Chondrocyte (in vitro differentiated cells): ENCODE measurements around the gene DNASE1L2. TPM values are rescaled to one million over a fixed set of nuclear protein-coding genes. Genes with fewer than 3 reads are reported as not detected.

Experiments
- DNase-seq: peaks from one replicate; pipeline ENCODE4 v3.0.0; 2021; ENCODE audit warnings: mixed read lengths, low spot score
- H3K27ac Mint-ChIP-seq: one replicate; pipeline ENCODE4 v1.8.0; 2021; ENCODE audit warnings: mild to moderate bottlenecking, moderate library complexity, mixed read lengths; ENCODE audit not compliant: unreplicated experiment
- H3K27me3 Mint-ChIP-seq: 2 replicates; pipeline ENCODE4 v1.8.0; 2021; ENCODE audit warnings: low read depth, mixed read lengths
- H3K36me3 Mint-ChIP-seq: 2 replicates; pipeline ENCODE4 v1.8.0; 2021; ENCODE audit warnings: low read depth, mixed read lengths
- H3K4me1 Mint-ChIP-seq: 2 replicates; pipeline ENCODE4 v1.8.0; 2021; ENCODE audit warnings: low read depth, mild to moderate bottlenecking, mixed read lengths
- H3K4me3 Mint-ChIP-seq: one replicate; pipeline ENCODE4 v1.8.0; 2021; ENCODE audit warnings: mild to moderate bottlenecking, moderate library complexity, mixed read lengths; ENCODE audit not compliant: unreplicated experiment
- H3K9me3 Mint-ChIP-seq: 2 replicates; pipeline ENCODE4 v1.8.0; 2021; ENCODE audit warnings: low read depth, mixed read lengths
- CTCF ChIP-seq: fragments of 200-600 bp; sonication (generic); IDR thresholded peaks from 2 replicates; pipeline ENCODE4 v1.5.0; 2021; ENCODE audit warnings: antibody characterized with exemption, mild to moderate bottlenecking, moderate library complexity
- total RNA-seq: library from RNA; stranded (reverse); gene quantifications from 3 replicates; pipeline ENCODE4 v1.2.1, GENCODE V29; 2021

DNASE1L2 gene
- total RNA-seq, 1 donor from 2014 or later: 0.97 TPM

- Mint-ChIP-seq H3K27ac (no peak overlapping the region), H3K4me3 (peak overlapping the region; percentile 49), H3K9me3 (no peaks in the 10 kb centered on the region), H3K4me1 (peaks cover 4% of the 10 kb centered on the region), H3K36me3 (no peaks in the 10 kb centered on the region), H3K27me3 (peaks cover 7% of the 10 kb centered on the region)
- no peak for DNase-seq
- no peak for TF ChIP-seq CTCF
These were observed 40.7 kb upstream of the DNASE1L2 start for GRCh38 chr16:2195322-2196161.

GRCh38 chr16:2196162-2196980 is 39.9 kb upstream of the DNASE1L2 start, which contains the start of gene CASKIN1:
Gene CASKIN1, minus strand, starts transcription at chr16:2196605. Its CDS starts 173 bp downstream, at chr16:2196432.
- Mint-ChIP-seq H3K36me3 (no peaks in the 10 kb centered on the region), H3K4me1 (peaks cover 4% of the 10 kb centered on the region), H3K27ac (no peak within 1 kb of the TSS), H3K9me3 (no peaks in the 10 kb centered on the region), H3K27me3 (peaks cover 7% of the 10 kb centered on the region), H3K4me3 (peak within 1 kb of the TSS; percentile 53)
- TF ChIP-seq CTCF: no peak
- no peak for DNase-seq

- Mint-ChIP-seq H3K27ac (no peak overlapping the region), H3K36me3 (no peaks in the 10 kb centered on the region), H3K27me3 (peaks cover 7% of the 10 kb centered on the region), H3K4me3 (peak overlapping the region; percentile 53), H3K9me3 (no peaks in the 10 kb centered on the region), H3K4me1 (peaks cover 4% of the 10 kb centered on the region)
- DNase-seq: no peak
- no peak for TF ChIP-seq CTCF
These were observed 39.2 kb upstream of the DNASE1L2 start for GRCh38 chr16:2196981-2197511.

GRCh38 chr16:2197765-2198164 is 38.5 kb upstream of the DNASE1L2 start:
- no peak for DNase-seq
- Mint-ChIP-seq H3K27me3 (peaks cover 7% of the 10 kb centered on the region), H3K27ac (no peak overlapping the region), H3K4me3 (no peak overlapping the region), H3K36me3 (no peaks in the 10 kb centered on the region), H3K9me3 (no peaks in the 10 kb centered on the region), H3K4me1 (peaks cover 4% of the 10 kb centered on the region)
- TF ChIP-seq CTCF: no peak

- no peak overlapping the region for H3K4me3 Mint-ChIP-seq
- no peaks in the 10 kb centered on the region for H3K9me3 Mint-ChIP-seq
- peaks cover 4% of the 10 kb centered on the region for H3K4me1 Mint-ChIP-seq
- no peak overlapping the region for H3K27ac Mint-ChIP-seq
- peaks cover 7% of the 10 kb centered on the region for H3K27me3 Mint-ChIP-seq
- no peaks in the 10 kb centered on the region for H3K36me3 Mint-ChIP-seq
- DNase-seq: no peak
- no peak for TF ChIP-seq CTCF
These were observed 38.0 kb upstream of the DNASE1L2 start for GRCh38 chr16:2198283-2198682.
